HG03175 (cell line): ENCODE measurements around the gene GPR157.
"Not testable (repeated sequence)": the region's sequence is repeated elsewhere in the genome, so short reads cannot be mapped to it uniquely, and the experiment has no call there.

Experiments
- ATAC-seq: cut with Tn5 transposase; IDR thresholded peaks from one replicate; pipeline ENCODE4 v1.9.1; 2021; ENCODE audit warnings: mild to moderate bottlenecking, moderate library complexity; ENCODE audit not compliant: unreplicated experiment

Gene GPR157

DNA sequence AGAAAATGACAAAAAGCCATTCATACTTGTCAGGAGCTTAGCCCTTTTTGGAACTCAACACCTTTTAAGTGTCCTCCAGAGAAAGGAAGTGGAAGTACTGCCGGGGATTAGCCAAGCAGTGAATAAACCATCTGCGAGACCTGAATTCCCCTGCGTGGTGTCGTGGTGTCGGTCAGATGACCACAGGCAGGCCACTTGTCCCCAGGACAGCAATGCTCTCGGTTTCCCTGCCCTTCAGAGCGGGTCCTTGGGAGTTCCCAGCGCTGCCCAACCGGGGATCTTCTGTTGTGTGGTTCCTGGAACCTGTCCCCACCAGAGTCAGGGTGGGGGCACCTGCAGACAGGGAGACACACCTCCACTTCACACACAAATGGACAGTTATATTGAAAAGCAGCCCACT is 9.2 kb downstream of the GPR157 start:
- ATAC-seq: no peak

DNA sequence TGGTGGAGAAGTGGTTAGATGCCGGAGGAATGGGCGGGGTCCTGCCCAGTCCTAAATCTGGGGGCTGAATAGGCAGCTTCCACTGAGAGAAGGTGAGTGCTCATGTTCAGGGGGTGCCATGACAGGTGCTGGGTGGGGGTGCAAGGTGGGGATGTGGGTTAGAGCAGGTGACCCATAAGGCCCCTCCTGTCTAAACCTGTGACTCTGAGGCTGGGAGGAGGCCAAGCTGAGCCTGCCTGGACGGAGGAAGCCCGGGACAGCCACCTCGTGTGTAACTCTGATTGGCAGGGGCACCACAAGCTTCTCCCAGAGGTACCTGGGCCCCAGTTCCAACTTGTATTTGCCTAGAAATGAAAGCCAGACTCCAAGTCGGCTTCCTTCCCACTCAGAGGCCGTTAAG is 10.7 kb downstream of the GPR157 start:
- ATAC-seq: no peak

DNA sequence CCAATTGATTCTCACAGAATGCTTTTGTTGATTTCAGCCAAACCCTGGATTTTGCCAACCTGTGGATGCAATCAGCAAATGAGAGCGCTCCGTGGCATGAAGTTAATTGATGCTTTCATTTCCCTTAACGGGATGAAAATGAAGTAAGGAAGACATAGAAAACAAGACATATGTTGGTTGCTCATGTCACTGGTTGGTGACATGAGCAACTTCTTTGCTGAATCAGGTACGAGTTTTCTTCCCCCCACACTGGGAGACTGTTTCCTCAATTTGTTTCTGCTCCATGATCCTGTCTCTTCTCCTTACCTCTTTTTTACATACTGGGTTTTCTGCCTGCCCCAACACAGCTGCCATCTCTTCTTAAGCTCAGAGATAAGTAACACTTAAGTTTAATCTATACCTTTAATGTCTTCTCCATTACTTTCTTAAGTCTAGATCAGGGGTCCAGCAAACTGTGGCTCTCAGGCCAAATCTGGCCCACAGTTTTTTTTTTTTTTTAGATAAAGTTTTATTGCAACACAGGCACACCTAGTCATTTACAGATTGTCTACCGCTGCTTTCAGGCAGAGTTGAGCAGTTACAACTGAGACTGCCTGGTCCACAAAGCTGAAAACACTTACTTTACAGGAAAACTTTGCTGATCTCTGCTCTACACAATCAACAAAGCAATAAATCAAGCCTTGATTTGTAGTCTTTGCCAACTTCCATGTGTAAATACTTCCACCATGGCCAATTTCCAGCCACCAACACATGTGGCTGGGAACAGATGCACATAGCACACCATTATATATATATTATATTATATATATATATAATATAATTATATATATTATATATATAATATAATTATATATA is 13.3 kb downstream of the GPR157 start:
- ATAC-seq: no peak

DNA sequence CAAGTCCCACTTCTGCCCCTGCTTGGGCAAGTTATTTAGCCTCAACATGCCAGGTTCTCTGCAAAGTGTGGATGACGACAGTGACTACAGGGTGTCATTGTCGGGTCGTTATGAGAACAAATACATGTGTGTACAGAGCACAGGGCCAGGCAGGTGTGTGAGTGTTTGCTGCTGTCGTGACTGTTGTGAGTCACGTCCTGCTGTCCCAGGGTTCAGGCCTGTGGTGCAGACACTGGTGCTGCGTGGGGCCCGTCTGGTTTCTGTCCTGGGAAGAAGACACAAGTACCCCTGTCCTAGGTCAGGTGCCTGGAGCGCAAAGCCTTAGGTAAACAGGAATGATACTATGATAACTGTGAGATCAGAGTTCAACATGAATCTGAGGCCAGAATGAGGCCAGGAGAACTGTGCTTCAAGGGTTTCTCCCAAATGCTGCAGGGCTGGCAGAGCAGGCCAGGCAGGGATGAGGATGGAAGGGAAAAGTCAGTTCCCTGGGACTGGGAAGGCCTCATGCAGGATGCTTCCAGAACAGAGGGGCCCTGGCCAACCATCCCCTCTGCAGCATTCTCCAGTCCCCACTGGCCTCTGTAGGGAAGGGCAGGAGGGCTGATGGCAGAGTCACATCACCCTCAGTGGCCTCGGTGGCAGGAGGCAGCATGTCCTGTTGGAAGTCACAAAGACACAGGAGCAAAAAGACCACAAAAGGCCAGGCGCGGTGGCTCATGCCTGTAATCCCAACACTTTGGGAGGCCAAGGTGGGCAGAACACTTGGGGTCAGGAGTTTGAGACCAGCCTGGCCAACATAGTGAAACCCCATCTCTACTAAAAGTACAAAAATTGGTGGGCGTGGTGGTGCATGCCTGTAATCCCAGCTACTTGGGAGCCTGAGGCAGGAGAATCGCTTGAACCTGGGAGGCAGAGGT is 15.7 kb downstream of the GPR157 start:
- ATAC-seq: no peak

DNA sequence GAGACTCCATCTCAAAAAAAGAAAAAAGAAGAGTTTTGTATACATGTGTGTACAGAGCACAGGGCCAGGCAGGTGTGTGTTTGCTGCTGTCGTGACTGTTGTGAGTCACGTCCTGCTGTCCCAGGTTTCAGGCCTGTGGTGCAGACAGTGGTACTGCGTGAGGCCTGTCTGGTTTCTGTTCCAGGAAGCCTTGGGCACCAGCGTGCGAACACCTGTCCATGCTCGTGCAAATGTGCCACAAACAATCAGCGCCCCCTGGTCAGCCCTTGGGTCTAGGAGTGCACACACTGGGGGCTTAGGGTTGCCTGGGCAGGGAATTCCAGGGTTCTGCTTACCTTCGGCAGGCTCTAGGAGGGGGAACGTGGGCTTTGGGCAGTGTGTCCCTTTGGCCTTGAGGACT is 16.9 kb downstream of the GPR157 start:
- no peak for ATAC-seq

DNA sequence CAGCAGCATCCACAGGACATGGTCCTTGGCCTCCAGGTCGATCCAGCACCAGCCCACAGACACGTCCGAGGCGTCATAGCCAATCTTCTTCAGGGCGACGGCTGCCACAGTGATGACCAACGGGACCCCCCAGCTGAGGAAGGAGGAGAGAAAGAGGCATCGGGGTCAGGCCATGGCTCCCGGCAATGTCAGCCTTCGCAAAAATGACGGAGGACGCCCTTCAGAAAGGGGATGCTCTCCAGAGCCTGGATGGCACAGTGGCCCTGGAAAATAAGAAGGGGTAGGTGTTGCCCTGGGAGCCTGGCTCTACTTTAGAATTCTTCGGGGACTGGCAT is 17.6 kb downstream of the GPR157 start:
- no peak for ATAC-seq

DNA sequence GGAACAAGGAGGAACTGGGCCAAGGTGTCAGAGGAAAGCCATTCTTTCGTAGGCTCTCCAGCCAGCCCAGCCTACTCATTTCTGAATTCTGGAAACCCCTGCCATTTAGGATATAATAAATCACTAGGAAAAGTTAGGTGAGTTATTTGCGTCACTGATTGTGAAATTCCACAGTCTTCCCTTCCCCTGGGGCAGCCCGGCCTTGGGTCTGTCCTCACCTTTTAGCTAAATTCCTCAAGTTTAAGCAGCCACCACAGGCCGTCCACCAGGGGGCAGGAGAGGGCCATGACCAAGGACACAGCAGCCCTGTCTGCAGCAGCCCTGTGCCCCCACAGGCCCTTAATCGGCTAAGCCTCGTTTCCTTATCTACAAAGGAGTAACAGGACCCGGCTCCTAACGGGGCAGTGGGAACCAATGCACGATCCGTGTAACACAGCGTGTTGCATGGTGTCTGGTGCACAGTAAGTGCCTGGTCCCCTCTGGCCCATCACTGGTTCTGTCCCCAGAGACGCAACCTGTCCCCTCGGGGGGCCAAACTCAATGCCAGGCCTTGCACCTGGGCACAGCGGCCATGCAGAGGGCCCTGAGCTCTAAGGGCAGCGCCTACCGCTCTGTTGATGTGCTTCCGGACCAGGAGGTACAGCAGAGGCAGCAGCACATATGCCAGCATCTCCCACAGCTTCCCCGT is 18.1 kb downstream of the GPR157 start:
- peak; percentile 43 for ATAC-seq

DNA sequence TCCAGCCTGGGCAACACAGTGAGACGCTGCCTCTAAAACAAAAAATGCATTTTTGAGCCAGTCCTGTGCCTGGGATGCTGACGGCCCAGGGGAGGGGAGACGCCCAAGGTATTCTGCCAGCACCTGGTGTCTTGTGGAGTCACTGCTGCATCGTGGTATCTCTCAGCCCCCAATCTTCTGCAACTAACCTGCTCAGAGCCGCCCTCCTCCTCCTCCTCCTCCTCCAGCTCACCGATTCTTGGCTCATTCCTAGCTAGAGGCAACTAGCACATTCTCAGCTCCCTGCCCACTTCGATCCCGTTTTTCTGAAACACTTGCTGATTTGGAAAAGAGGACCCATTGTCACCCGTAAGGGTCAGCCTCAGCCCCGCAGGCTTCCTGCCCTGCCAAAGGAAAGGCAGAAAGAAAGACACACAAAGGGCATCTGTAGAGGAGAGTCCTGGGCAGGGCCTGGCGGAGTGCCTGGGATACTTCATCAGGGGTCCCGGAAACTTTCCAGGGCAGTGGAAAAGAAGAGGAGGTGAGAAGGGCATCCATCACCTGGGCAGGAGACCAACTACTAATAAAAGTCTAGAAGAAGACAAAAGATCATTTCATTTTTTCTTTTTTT is 20.7 kb downstream of the GPR157 start:
- no peak for ATAC-seq

DNA sequence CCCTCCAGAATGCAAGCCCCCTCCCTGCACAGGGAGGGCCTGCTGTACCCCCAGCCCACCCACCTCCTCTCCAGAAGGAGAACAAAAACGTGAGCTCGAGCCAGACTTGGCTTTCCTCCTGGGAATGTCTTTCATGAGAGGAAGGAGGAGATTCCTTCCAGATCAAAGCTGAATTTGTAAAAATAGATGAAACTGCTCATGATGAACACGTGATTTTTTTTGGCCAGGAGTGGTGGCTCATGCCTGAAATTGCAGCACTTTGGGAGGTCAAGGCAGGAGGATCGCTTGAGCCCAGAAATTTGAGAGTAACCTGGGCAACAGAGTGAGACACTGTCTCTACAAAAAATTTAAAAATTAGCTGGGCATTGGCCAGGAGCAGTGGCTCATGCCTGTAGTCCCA is 21.8 kb downstream of the GPR157 start:
- no peak for ATAC-seq

DNA sequence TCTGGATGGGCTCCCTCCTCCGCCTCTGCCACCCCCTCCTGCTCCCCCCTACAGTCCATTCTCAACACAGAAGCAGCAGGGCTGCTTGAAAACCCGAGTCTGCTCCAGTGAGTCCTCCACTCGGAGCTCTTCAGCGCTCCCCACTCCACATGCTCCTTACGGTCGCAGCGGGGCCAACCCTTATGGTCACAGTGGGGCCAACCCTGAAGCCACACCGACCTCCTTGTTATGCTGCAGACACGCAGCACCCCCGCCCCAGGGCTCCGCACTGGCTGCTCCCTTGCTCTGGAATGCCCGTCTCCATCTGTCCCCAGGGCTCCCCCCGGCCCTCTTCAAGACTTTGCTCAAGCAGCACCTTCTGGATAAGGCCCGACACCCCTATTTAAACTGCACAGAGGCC is 22.6 kb downstream of the GPR157 start:
- ATAC-seq: no peak

DNA sequence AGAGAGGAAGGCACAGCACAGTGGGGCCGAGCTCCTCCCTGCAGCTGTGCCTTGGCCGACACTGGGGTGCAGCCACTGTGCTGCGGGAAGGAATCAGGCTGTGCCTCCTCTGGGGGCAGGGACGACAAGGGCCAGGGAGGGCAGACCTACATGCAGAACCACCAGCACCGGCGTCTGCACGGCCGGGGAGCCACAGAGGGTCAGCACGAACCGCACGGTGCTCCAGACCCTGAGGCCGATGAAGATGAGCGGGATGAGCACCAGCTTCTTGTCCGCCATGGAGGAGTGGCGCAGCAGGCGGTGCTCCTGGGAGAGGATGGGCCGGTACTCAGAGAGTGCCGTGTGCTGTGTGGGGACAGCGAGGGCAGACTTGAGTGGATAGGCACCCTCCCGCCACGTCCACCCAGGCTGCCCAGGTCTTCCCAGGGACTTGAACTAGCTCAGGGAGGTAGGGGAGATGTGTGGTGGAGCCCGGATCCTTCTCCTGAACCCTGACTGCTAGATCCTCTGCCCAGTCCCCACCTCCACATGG is 23.5 kb downstream of the GPR157 start:
- ATAC-seq: no peak

DNA sequence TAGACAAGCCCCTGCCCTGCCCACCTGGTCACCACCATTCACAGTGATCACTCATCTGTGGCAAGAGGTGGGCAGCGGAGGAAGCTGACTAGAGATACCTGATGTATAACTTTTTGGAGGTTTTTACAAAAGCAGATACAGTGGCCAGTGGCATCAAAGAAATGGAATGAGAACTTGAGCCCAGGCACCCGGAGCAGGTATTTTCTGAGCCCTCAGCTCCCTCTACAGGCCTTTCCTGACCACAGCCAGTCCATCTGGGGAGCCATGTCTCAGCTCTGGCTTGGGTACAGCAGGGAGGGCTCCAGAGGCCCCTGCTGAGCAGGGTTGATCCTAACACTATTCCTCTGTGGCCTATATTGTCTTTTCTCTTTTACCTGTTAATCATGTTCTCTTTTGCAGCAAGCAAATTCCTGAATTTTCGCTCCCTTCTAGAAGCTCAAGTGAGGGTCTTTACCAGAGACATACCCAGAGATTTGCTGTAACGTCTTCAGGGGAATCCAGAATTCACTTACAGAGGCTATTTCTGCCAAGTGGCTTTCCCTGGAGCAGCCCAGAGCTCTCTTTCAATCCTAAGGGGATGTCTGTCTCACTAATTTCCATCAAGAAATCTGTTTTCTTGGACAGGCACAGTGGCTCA is 27.3 kb downstream of the GPR157 start:
- ATAC-seq: no peak

DNA sequence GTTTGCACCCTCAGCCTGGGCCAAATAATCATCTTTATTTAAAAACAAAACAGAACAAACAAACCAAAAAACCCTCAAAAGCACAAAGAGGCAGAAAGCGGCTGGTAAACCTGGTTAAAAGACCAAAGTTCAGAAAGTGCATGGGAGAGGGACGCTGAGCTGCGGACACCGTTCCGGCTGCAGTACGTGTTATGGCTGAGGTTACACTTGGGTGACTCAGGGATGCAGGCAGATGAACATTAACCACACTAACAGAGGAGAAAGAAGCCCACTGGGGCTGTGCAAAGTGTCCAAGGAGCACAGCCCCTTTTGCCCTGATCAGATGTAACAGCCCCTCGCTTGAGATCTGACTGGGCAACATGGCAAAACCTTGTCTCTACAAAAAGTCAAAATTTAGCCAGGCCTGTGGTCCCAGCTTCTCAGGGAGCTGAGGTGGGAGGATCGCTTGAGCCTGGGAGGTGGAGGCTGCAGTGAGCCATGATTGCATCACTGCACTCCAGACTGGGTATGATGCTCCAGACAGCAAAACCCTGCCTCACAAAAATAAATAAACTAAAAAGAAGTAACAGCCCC is 28.3 kb downstream of the GPR157 start:
- no peak for ATAC-seq

DNA sequence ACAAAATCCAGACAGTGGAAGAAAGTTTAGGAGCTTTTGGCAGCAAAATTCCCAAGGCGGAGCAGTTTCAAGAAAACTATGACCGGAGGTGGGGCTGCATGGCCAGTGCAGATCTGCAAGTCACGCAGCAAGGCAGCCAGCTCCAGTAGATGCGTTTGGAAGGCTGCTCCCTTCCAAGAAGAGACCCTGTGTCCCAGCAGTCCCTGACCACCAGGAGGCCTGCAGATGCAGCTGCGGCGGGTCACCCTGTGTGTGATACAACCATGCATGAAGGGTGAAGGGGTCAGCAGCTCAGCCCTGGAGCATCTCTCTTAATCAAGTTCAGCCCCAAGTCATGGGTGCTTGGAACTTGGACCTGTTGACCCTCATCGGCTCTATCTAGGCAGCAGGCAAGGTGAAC is 29.3 kb downstream of the GPR157 start:
- ATAC-seq: no peak

DNA sequence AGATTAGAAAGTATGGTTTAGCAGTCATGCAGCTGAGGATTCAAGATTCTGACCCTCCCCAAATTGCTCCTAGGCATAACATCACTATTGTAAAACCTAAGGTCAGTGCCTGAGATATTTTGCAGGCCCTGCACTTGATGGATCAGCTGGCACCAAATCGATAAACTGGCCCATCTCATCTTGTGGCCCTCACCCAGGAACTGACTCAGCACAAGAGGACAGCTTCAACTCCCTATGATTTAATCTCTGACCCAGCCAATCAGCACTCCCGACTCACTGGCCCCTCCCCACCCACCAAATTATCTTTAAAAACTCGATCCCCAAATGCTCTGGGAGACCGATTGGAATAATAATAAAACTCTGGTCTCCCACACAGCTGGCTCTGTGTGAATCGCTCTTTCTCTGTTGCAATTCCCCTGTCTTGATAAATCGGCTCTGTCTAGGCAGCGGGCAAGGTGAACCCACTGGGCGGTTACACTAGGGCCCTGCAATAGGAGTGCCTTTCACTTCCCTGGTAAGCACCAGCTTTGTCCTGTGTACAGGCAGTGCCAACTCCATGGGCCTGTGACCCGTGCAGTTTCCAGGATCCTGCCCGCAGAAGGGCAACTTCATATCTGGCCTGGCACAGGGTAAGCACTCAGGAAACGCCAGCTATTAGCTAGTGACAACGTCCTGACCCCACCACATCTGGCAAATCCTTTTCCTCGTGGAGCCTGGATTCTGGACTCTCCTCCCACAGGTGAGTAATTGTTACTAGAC is 30.8 kb downstream of the GPR157 start:
- no peak for ATAC-seq

DNA sequence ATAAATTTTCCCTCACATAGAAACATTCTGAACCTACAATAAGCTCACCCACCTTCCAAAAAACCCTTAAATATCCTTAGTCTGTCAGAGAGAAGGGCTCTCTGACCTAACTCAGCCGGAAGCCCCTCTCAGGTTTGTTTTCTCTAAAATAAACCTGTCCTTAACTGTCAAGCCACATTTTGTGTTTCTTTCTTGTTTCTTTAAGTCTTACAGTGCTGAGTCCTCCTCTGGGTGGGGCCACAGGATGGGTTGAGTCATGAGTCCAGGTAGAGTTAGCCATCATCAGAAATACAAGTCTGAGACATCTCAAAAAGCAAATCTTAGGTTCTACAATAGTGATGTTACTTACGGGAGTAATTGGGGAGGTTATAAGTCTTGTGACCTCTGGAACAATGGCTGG is 33.1 kb downstream of the GPR157 start:
- ATAC-seq: no peak

DNA sequence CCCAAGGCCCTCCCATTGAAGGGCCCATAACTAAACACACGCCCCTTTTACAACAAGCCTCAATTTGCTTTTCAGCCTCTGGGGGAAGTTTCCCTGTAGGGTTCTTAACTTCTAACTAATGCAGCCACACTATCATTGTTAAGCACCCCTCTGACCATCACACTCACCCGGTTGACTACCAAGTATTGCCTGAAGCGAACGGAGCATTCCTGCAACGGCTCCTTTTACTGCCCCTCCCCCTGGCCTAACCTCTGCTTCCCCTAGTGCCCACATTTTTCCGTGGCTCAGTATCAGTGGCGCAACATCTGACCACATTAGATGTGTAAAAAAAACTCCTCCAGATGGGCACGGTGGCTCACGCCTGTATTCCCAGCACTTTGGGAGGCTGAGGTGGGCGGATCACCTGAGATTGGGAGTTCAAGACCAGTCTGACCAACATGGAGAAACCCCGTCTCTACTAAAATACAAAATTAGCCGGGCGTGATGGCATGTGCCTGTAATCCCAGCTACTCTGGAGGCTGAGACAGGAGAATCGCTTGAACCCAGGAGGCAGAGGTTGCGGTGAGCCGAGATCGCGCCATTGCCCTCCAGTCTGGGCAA is 34.8 kb downstream of the GPR157 start:
- not testable (repeated sequence) for ATAC-seq

DNA sequence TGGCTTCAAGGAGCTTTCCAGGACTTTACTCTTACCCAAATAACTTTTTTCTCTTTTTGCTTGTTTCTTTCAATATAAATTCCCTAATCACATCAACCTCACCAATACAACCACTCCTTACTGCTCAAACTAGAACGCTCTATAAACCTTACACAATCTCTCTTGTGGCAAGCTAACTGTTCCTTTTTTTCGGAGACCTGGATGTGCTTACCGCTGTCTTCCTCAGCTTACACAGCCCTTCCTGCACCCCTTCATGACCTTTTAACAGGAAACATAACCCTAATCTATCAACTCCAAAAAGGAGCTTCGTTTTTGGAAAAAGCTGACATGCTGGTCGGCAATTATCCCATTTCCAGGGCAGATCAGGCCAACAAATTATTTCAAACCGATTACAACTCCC is 35.3 kb downstream of the GPR157 start:
- ATAC-seq: no peak

DNA sequence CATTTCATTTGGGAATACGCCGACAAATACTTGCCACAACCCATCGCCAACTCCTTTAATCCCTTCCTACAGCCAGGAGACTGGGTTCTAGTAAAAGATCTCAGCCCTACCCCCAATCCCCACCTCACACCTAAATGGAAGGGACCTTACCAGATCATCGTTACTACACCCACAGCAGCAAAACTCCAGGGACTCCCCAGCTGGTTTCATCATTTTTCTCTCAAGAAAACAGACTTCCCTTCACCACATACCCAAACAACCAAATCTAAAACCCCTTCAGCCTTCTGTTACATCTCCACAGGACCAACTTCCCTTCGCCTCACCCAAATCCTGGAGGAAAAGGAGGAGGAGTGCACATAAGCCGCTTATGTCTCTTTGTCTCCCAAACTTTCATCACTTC is 35.8 kb downstream of the GPR157 start:
- no peak for ATAC-seq
